HG03103 (cell line): ENCODE measurements around the gene ZBTB25.
"Not testable (repeated sequence)": the region's sequence is repeated elsewhere in the genome, so short reads cannot be mapped to it uniquely, and the experiment has no call there.

Experiments
- ATAC-seq: cut with Tn5 transposase; IDR thresholded peaks from one replicate; pipeline ENCODE4 v1.9.1; 2021; ENCODE audit warnings: low read depth; ENCODE audit not compliant: unreplicated experiment

Gene ZBTB25

GRCh38 chr14:64503434-64504309 is at the start of gene ZBTB25:
Gene ZBTB25 (minus strand): TSS chr14:64503838. CDS start chr14:64490533, 13,305 bp downstream.
- ATAC-seq = peak; percentile 52

GRCh38 chr14:64550621-64551333 is 47.1 kb upstream of the ZBTB25 start:
- no peak for ATAC-seq

GRCh38 chr14:64549791-64550620 is 46.4 kb upstream of the ZBTB25 start, which contains the start of gene PPP1R36:
Gene PPP1R36 (plus strand): TSS chr14:64549961. CDS start chr14:64549998, 37 bp downstream.
- no peak for ATAC-seq

GRCh38 chr14:64549016-64549415 is 45.4 kb upstream of the ZBTB25 start:
- ATAC-seq = no peak

- no peak for ATAC-seq
Observed at GRCh38 chr14:64544607-64545312, 41.1 kb upstream of the ZBTB25 start.

GRCh38 chr14:64542836-64543201 is 39.2 kb upstream of the ZBTB25 start:
- ATAC-seq = no peak

- no peak for ATAC-seq
Observed at GRCh38 chr14:64541972-64542835, 38.6 kb upstream of the ZBTB25 start.

GRCh38 chr14:64541261-64541971 is 37.8 kb upstream of the ZBTB25 start:
- no peak for ATAC-seq

- ATAC-seq = peak; percentile 91
Observed at GRCh38 chr14:64540208-64541202, 36.9 kb upstream of the ZBTB25 start, which contains the start of gene HSPA2. Gene HSPA2 (plus strand): TSS chr14:64540741. CDS start chr14:64540850, 109 bp downstream.

- ATAC-seq = no peak
Observed at GRCh38 chr14:64536488-64537245, 33.0 kb upstream of the ZBTB25 start.

- no peak for ATAC-seq
Observed at GRCh38 chr14:64531567-64531966, 27.9 kb upstream of the ZBTB25 start.

- ATAC-seq = no peak
Observed at GRCh38 chr14:64525354-64525753, 21.7 kb upstream of the ZBTB25 start.

- ATAC-seq = no peak
Observed at GRCh38 chr14:64522591-64523355, 19.1 kb upstream of the ZBTB25 start.

- ATAC-seq = no peak
Observed at GRCh38 chr14:64520699-64521098, 17.1 kb upstream of the ZBTB25 start.

GRCh38 chr14:64518229-64518628 is 14.6 kb upstream of the ZBTB25 start:
- no peak for ATAC-seq

GRCh38 chr14:64517667-64518066 is 14.0 kb upstream of the ZBTB25 start:
- ATAC-seq = not testable (repeated sequence)
